MCF 10A (cell line): ENCODE results near the gene ZDHHC9. TPM values are rescaled to one million over a fixed set of nuclear protein-coding genes. Genes with fewer than 3 reads are reported as not detected.

Experiments
- BruUV-seq: library from RNA; stranded (reverse); fragments of 400-500 nt; replicated peaks from 2 replicates; lab custom pipeline; 2021; lab: Mats Ljungman, UMichigan
- CTCF ChIA-PET: fragments of 300-600 bp; sonication (Branson Sonifier 250); formaldehyde crosslinking; extraction: SDS; loops from one replicate; lab custom pipeline; 2021; ENCODE audit warnings: antibody characterized with exemption, inconsistent platforms; lab: Yijun Ruan, JAX
- POLR2A ChIA-PET: fragments of 300-600, 350-650 bp; sonication (Branson Sonifier 250); formaldehyde crosslinking; extraction: SDS; loops from one replicate; lab custom pipeline; 2020; ENCODE audit warnings: antibody characterized with exemption, inconsistent platforms; lab: Yijun Ruan, JAX
- DNase-seq: peaks from one replicate; pipeline ENCODE4 v3.0.0-alpha.2; 2018; ENCODE audit not compliant: unreplicated experiment
- H3K27ac Mint-ChIP-seq: one replicate; pipeline ENCODE4 v1.8.0; 2022; ENCODE audit warnings: mild to moderate bottlenecking, low read depth, mixed read lengths; ENCODE audit not compliant: unreplicated experiment
- H3K27me3 Mint-ChIP-seq: one replicate; pipeline ENCODE4 v1.8.0; 2022; ENCODE audit warnings: mixed read lengths; ENCODE audit not compliant: insufficient read depth, unreplicated experiment
- H3K36me3 Mint-ChIP-seq: one replicate; pipeline ENCODE4 v1.8.0; 2022; ENCODE audit warnings: mild to moderate bottlenecking, moderate library complexity, mixed read lengths; ENCODE audit not compliant: insufficient read depth, unreplicated experiment
- H3K4me1 Mint-ChIP-seq: one replicate; pipeline ENCODE4 v1.8.0; 2022; ENCODE audit warnings: mixed read lengths; ENCODE audit not compliant: insufficient read depth, unreplicated experiment
- H3K4me3 Mint-ChIP-seq: one replicate; pipeline ENCODE4 v1.8.0; 2022; ENCODE audit warnings: mild to moderate bottlenecking, moderate library complexity, mixed read lengths; ENCODE audit not compliant: unreplicated experiment
- H3K9me3 Mint-ChIP-seq: one replicate; pipeline ENCODE4 v1.8.0; 2022; ENCODE audit warnings: mixed read lengths; ENCODE audit not compliant: unreplicated experiment
- CTCF ChIP-seq: fragments of 200-600 bp; IDR thresholded peaks from one replicate; pipeline ENCODE4 v1.8.0; 2022; ENCODE audit warnings: antibody characterized with exemption, mild to moderate bottlenecking; ENCODE audit not compliant: unreplicated experiment
- intact Hi-C: fragments of 100-400 bp; cut with micrococcal nuclease; formaldehyde crosslinking; loops from 2 replicates; pipeline ENCODE4 v1.14.1; 2022
- total RNA-seq: library from RNA; stranded (reverse); gene quantifications from 2 replicates; pipeline ENCODE4 v1.2.3, GENCODE V29; 2022

Gene ZDHHC9
- total RNA-seq, 1 experiment from 2014 or later, result 30.6 TPM

DNA sequence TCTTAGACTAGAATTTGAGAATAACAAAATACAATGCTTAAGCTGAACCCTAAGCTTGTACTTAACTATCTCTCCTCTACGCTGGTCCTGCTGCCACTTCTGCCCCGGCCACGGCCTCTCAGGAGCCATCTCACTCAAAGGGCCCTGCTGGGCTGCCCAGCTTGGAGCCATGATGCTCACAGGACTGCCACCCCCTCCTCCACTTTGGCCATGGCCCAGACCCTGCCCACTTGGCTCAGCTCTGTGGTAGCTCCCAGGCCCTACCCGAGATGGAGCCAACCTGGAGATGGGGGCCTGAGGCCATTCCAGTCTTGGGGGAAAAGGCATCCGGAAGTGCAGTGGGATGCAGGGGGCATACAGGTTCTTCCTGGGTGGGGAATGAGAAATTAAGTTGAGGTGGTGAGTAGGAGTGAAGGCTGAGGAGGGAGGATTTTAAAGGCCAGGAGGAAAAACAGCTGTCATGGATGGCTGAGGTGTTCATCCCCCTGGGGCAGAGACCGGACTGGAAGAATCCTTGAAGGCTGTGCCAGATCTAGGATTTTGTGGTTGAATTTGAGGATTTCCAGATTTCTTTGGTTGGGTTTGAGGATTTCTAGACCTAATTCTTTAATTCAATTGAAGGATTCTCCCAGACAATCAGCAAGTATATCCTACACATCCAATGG is 63.1 kb downstream of the ZDHHC9 start:
- ChIA-PET POLR2A (no interaction called here), CTCF (no interaction called here)
- no peak for TF ChIP-seq CTCF
- no peak overlapping the region for H3K4me3 Mint-ChIP-seq
- DNase-seq, result no peak
- H3K36me3 Mint-ChIP-seq, result no peaks in the 10 kb centered on the region
- H3K27ac Mint-ChIP-seq, result no peak overlapping the region
- intact Hi-C loops, result no loop called here
- no peaks in the 10 kb centered on the region for H3K4me1 Mint-ChIP-seq
- H3K9me3 Mint-ChIP-seq, result no peaks in the 10 kb centered on the region
- BruUV-seq, result no TSS peak
- peaks cover 44% of the 10 kb centered on the region for H3K27me3 Mint-ChIP-seq

DNA sequence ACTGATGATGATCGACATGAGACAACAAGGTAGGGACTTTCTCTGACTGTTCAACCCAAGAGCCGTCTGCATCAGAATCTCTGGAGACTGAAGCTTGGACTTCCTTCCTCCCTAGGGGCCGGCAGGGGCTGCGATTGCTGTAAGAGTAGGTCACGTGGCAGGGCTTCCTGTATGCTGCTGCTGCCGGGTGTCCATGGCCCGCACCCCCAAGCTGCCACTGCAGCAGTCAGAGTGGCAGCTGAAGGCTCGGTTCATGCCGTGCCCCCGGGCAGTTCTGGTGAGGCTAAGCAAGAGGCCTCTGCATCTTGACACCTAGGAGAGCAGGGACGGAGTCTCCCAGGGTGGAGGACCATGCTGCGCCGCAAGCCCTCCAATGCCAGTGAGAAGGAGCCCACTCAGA is 63.9 kb downstream of the ZDHHC9 start, which contains the start of gene SASH3:
Gene SASH3 (plus strand): TSS at position 203 of the 400 bp plus-strand sequence. CDS start 149 bp downstream, at position 352.
- ChIA-PET POLR2A (no interaction called here), CTCF (no interaction called here)
- no peak for DNase-seq
- Mint-ChIP-seq H3K27me3 (peaks cover 44% of the 10 kb centered on the region), H3K4me3 (no peak within 1 kb of the TSS), H3K9me3 (no peaks in the 10 kb centered on the region), H3K4me1 (no peaks in the 10 kb centered on the region), H3K36me3 (no peaks in the 10 kb centered on the region), H3K27ac (no peak within 1 kb of the TSS)
- intact Hi-C loops, result no loop called here
- no TSS peak for BruUV-seq
- TF ChIP-seq CTCF, result no peak

DNA sequence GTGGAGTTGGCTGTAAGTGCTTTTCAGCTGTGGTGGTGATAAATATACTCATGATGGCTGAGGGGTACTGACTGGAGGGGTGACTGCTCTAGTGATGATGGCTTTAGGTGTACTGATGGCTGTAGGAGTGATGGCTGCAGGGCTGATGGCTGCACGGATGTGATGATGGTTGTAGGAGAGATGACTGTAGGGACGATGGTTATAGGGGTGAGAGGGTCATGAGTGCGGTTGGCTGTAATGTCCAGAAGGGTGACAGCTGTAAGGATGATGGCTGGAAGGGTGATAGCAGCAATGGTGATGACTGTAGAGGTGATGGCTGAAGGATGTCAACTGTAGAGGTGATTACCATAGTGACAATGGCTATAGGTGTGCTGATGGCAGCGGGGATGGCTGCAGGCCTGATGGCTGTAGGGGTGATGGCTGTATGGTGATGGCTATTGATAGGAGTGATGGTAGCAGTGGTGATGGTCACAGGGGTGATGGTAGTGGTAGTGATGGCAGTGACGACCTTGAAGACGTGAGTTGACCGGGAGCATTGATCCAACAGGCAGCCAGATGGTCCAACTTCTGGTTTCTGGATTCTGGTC is 64.5 kb downstream of the ZDHHC9 start:
- no peak overlapping the region for H3K27ac Mint-ChIP-seq
- TF ChIP-seq CTCF, result no peak
- ChIA-PET CTCF (interaction anchor here (0.6 kb wide), 1 partner anchor 178 kb away, joined by 3 read pairs; no protein-coding TSS in a partner anchor), POLR2A (no interaction called here)
- H3K27me3 Mint-ChIP-seq, result peaks cover 43% of the 10 kb centered on the region
- BruUV-seq, result no TSS peak
- no peaks in the 10 kb centered on the region for H3K9me3 Mint-ChIP-seq
- intact Hi-C loops, result no loop called here
- DNase-seq, result no peak
- no peak overlapping the region for H3K4me3 Mint-ChIP-seq
- no peaks in the 10 kb centered on the region for H3K4me1 Mint-ChIP-seq
- H3K36me3 Mint-ChIP-seq, result no peaks in the 10 kb centered on the region

GRCh38 chrX:129777218-129778030 is 66.3 kb downstream of the ZDHHC9 start:
- H3K4me3 Mint-ChIP-seq, result no peak overlapping the region
- BruUV-seq, result no TSS peak
- peaks cover 26% of the 10 kb centered on the region for H3K27me3 Mint-ChIP-seq
- ChIA-PET CTCF (interaction anchor here (1.4 kb wide), 1 partner anchor 51 kb away, joined by 4 read pairs; no protein-coding TSS in a partner anchor), POLR2A (no interaction called here)
- no peak for TF ChIP-seq CTCF
- intact Hi-C loops, result no loop called here
- no peaks in the 10 kb centered on the region for H3K36me3 Mint-ChIP-seq
- no peaks in the 10 kb centered on the region for H3K9me3 Mint-ChIP-seq
- H3K4me1 Mint-ChIP-seq, result no peaks in the 10 kb centered on the region
- DNase-seq, result no peak
- no peak overlapping the region for H3K27ac Mint-ChIP-seq
